ENCODE measurements around the gene PRG2.

DNA sequence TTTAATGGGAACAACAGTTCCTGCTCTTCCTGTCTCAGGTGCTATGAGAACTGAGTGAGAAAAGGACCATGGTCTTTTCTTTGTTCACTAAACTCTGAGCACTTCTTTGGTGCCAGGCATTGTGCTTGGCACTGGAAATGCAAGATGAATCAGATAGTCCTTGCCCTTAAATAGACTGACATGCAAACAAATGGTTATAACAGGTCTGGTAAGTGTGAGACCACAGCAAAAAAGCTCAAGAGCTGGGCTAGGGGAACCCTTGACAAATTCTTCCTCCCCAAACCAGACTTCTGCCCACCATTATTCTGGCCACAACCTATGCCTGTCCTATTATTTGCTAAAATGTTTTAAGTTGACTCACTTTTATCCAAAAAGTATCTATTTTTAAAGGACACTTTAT is 31.4 kb upstream of the PRG2 start:
- TF ChIP-seq TARDBP (CRISPR knock-in tag; IDR thresholded peaks at IDR 0.05) (no peak), GABPB1 (CRISPR knock-in tag; IDR thresholded peaks at IDR 0.05) (no peak), NFYB (CRISPR knock-in tag; IDR thresholded peaks at IDR 0.05) (no peak), CEBPB (IDR thresholded peaks at IDR 0.05; ENCODE audit: borderline replicate concordance, low read depth, low read length) (no peak), RAD21 (CRISPR knock-in tag; IDR thresholded peaks at IDR 0.05) (no peak), ZNF563 (CRISPR knock-in tag; IDR thresholded peaks at IDR 0.05) (no peak), NBN (conservative IDR thresholded peaks at IDR 0.05) (no peak), ARID2 (CRISPR knock-in tag; IDR thresholded peaks at IDR 0.05; ENCODE audit: borderline replicate concordance) (no peak), TBX2 (CRISPR knock-in tag; IDR thresholded peaks at IDR 0.05; ENCODE audit: borderline replicate concordance) (no peak), EP300 (IDR thresholded peaks at IDR 0.05; ENCODE audit: low read depth in 2 of 2, low read length in 2 of 2) (no peak), EP300 (CRISPR knock-in tag; IDR thresholded peaks at IDR 0.05; ENCODE audit: borderline replicate concordance) (no peak)
- TF ChIP-seq, protein P1, sequence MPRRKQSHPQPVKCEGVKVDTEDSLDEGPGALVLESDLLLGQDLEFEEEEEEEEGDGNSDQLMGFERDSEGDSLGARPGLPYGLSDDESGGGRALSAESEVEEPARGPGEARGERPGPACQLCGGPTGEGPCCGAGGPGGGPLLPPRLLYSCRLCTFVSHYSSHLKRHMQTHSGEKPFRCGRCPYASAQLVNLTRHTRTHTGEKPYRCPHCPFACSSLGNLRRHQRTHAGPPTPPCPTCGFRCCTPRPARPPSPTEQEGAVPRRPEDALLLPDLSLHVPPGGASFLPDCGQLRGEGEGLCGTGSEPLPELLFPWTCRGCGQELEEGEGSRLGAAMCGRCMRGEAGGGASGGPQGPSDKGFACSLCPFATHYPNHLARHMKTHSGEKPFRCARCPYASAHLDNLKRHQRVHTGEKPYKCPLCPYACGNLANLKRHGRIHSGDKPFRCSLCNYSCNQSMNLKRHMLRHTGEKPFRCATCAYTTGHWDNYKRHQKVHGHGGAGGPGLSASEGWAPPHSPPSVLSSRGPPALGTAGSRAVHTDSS (CRISPR knock-in tag; conservative IDR thresholded peaks at IDR 0.05): no peak
